Left cardiac atrium (tissue), 2 donors: Measurements from ENCODE around the gene ZNF763. TPM values are rescaled to one million over a fixed set of nuclear protein-coding genes. Genes with fewer than 3 reads are reported as not detected.

Experiments
- total RNA-seq, 2 donors: library from RNA; stranded (reverse); fragmentation: NEBNext Ultra II Directional; extraction: Animal tissue kit (Norgen Biotek cat#: 25700); gene quantifications; one replicate each; pipeline ENCODE4 v1.2.1, GENCODE V29; 2021
- donor health status: DM: no; HTN: yes; CAD: no; lungs with severe emphysema.
- donor health status: DM: yes; HTN: yes; CAD: no.

The ZNF763 gene
- total RNA-seq, 2 donors from 2014 or later: 1.5 to 3.4 TPM

Other genes starting within 250 kb of the ZNF763 start
- 1 to 10 TPM; 3.5 to 4.5 TPM for gene ZNF823, start 226.1 kb upstream of the ZNF763 start, total RNA-seq
- gene ZNF441, start 198.0 kb upstream of the ZNF763 start, total RNA-seq: 1 to 10 TPM; 4.2 to 4.6 TPM
- 1 to 10 TPM; 1.6 to 2.2 TPM for gene ZNF491, start 166.5 kb upstream of the ZNF763 start, total RNA-seq
- 1 to 10 TPM; 5.4 to 6.3 TPM for gene ZNF440, start 150.8 kb upstream of the ZNF763 start, total RNA-seq
- 1 to 10 TPM; 4.1 to 4.2 TPM for gene ZNF439, start 116.3 kb upstream of the ZNF763 start, total RNA-seq
- gene ZNF69, start 77.3 kb upstream of the ZNF763 start, total RNA-seq: 1 to 10 TPM; 4.4 to 4.5 TPM
- 1 to 10 TPM; 4.7 to 5.6 TPM for gene ZNF700, start 39.9 kb upstream of the ZNF763 start, total RNA-seq
- 1 to 10 TPM; 2.9 to 4.0 TPM for gene ZNF433, start 70.6 kb downstream of the ZNF763 start, total RNA-seq
- gene ZNF878, start 87.9 kb downstream of the ZNF763 start, total RNA-seq: under 1 TPM; 0.29 to 0.73 TPM
- gene ZNF844, start 99.7 kb downstream of the ZNF763 start, total RNA-seq: 10 to 100 TPM; 10.5 to 11.6 TPM
- gene ZNF20, start 175.3 kb downstream of the ZNF763 start, total RNA-seq: 1 to 10 TPM in 1 of 2 donors, under 1 TPM in 1; 0.89 to 1.1 TPM
- gene ZNF625, start 191.7 kb downstream of the ZNF763 start, total RNA-seq: 1 to 10 TPM; 3.3 to 4.2 TPM
- 1 to 10 TPM; 5.0 to 6.5 TPM for gene ZNF136, start 198.1 kb downstream of the ZNF763 start, total RNA-seq